NCI-H524 treated with DMSO at 0.1 percent for 48 hours (cell line): ENCODE results near the gene CD226.
"Not testable (repeated sequence)": the region's sequence is repeated elsewhere in the genome, so short reads cannot be mapped to it uniquely, and the experiment has no call there.

Source experiments
- DNase-seq: peaks from one replicate; lab custom pipeline; 2025; lab: John Stamatoyannopoulos, UW

CD226 gene

DNA sequence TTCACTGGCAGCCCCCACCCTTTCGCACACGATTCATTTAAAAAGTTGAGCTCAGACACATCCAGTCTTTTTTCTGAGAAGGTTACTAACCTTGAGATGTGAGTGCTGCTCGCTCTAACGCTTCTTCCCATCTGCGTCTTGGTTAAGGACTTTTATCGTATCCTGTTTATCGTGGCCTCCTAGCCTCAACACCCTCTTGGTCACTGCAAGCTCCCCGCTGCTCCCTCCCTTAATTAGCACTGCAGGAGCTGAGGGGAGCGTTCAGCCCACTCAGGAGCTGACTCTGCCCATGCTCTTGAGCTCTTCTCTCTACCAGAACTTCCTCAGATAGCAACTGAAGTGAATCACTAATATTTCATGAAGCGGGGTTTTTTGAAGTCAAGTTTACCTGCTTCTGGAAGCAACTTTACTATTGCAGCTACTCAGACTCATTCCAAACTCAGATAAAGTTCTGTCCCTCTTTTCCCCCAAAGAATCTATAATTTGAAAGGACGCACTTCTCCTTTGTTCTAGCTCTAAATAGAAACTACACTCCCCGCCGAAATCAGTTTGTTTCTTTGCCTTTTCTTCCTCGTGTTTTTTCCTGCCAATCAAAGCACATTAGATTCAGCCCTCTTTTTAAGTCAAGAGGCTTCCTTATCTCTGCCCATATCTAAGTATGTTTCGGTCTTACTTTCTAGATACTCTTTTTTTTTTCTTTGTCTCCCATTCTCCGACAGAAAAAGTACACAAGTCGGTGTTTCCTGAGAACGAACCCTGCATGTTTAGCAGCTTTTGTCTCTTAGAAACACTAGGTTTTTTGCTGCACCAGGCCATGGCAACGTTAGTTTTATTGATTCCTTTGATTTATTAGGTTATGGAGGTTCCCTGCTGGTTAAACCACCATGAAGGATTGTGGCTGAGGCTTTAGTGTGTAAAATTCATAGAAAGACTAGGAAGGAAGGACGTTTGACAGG, 9.3 kb upstream of the CD226 start:
- no peak for DNase-seq

DNA sequence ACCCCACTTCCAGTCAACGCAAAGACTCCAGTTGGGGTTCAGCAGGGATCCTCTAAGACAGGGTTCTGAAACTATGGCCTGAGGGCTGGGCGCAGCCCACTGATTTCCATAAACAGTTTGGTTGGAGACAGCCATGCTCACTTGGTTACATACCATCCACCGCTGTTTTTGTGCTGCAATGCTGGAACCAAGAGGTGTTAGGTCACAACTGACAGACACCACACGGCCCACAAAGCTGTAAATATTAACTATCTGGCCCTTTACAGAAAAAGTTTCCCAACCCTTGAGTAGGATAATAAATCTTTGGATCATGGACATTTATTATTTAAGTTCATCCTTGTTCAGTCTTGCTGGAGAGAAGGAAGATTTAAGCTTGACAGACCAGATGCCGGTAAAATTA, 8.4 kb upstream of the CD226 start:
- no peak for DNase-seq

DNA sequence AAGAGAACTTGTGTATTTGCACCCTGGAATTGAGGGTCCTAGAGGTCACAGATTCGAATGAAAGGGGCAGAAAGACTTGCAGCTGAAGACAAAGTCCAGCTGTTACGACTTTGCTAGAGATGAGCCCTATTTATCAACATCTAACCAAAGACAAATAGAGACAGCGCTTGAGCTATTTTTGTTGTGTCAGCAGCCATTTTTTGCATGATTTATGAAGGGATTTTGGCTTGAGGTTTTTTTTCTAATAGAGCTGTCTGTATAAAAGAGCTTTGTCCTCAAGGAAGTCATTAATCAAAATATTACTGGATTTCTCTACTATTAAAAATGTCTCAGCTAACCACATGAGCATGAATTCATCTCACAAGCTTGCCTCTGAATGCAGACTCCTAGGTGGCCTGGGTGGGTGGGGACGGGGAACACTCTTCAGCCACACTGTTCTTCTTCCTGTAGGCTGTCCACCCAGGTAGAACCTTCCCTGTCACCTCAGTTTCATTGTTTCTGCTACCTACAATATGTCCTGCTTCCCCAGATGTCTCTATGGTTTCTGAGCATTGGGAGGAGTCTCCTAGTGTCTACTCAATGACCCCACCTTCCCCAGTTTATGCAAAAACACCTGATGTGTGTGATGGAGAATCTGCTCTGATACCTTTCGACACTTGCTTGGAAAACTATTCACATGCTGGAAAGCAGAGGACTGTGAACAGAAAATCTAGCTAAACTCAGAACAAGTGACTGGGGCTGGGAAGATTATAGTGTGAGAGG, 7.2 kb upstream of the CD226 start:
- no peak for DNase-seq

DNA sequence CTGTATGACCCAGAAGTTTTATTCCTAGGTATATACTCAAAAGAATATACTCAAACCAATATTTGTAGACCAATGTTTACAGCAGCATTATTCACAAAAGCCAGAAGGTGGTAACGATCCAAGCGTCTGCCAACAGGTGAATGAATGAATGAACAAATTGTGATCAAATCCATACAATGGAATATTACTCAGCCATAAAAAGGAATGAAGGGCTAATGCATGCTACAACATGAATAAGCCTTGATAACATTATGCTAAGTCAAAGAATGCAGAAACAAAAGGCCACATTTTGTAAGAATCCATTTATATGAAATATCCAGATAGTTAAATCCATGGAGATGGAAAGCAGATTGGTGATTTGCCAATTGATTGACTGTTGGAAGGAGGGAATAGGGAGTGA, 5.5 kb upstream of the CD226 start:
- no peak for DNase-seq

DNA sequence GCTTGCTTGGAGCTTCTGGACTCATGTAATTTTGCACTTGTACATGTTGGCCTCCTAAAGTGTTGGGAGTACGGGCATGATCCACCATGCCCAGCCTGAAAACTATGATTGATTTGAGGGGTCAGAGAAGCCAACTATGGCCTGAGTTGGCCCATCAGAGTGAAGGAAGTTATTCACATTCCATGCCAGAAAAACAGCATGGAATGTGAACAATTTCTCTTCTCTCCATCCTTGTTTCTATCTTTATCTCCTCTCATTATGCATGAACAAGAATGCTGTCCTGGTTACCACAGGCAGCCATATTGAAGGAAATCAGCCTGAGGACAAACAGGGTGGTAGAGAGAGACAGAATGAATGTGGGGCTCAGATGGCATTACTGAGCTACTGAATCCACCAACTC, 3.5 kb upstream of the CD226 start:
- DNase-seq = no peak

DNA sequence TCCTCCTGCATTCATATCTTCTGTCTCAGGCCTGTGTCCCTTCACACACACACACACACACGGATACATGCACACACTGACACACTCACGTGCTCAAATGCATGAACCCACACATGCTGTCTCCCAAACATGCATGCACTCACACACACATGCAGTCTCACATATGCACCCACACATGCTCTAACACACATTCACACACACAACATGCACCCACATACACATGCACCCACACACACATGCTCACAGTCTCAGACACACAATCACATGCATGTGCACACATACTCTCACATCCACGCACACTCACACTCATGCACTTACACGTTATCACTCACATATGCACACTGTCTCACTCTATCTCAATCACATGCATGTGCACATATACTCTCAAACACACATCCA, 1.9 kb upstream of the CD226 start:
- DNase-seq = no peak

DNA sequence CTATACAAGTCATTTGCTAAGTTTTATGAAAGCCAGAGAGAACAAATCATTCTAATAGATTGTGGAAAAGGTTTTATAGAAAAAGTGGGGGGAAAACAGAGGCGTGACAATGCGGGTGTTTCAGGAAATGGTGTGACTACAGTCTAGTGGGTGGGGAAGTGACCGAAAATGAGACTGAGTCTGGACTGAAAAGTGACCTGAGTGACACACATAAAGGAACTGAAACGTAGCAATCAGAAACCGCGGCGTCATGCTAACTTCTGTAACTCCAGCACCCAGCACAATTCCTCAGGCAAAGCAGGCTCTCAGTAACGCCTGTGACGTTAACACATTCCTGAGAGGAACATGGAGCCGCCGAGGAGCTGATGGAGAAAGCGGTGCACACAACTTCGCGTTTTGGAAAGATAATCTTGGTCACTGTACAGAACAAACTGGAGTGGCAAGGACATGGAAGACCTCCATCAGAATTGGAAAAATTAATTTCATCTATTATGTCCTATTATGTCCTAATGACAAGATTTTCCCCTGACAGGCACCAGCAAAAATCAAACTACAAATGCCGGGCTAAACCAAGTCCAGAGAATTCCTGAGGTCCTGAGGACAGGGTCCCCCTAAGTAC, 1.4 kb upstream of the CD226 start:
- DNase-seq = no peak

DNA sequence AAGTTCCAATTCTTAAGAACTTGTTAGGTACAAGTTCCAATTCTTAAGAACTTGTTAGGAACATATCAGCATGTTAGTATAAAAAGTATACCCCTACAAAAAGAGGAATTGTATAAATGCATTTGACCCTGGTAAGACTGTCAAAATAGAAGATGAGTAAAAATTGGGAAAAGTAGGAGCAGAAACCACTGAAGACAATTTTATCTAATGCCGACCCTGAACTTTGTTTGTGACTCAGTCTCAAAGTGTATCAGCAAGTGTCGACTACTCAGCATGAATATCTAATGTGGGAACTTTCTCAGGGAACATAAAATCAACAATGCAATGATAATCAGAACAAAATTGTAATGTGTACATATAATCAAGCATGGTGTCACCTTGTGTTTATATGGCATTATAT, 583 bp upstream of the CD226 start:
- no peak for DNase-seq

DNA sequence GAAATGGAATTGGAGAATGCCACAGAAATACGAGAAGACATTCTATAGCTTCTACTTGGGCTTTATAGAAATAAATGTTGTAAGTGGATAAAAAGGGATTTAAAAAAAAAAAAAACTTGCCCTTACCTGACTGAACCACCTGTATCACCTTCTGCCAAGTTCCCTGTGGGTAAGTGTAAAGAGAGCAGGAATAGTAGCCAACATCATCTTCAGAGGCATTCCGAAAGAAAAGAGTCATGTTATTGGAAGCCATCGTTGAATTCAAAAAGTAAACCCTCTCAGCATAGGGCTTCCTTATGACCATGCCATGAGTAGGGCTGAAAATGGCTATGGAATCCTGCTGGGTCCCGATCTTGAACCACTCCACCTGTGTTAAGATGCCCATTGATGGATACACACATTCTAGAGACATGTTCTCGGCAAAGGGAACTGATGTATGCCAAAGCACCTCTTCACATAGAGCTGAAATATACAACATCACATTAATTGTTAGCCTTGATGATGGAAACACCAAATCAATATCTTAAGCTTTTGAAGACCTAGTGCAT, 991 bp downstream of the CD226 start:
- DNase-seq = no peak

DNA sequence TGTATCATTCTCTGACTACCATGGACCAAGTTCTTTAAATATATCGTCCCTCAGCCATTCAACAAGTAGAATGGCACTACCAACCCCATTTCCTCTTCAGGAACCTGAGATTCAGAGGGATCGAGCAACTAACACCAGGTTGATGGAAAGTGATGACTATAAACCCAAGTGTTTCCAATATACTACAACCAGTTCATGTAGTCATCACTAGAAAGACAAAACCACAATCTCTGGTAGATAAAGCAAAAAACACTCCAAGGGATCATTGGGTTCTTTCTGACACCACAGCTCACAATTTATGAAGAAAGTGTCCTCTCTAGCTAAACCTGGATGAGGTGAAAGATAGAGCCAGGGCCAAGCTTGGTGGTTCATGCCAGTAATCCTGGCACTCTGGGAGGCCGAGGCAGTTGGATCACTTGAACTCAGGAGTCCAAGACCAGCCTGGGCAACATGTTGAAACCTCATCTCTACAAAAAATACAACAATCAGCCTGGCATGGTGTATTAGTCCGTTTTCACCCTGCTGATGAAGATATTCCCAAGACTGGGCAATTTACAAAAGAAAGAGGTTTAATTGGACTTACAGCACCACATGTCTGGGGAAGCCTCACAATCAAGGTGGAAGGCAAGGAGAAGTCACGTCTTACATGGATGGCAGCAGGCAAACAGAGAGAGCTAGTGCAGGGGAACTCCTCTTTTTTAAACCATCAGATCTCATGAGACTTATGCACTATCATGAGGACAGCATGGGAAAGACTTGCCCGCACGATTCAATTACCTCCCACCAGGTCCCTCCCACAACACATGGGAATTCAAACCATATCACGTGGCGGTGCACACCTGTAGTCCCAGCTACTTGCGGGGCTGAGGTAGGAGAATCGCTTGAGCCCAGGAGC, 2.2 kb downstream of the CD226 start:
- no peak for DNase-seq

DNA sequence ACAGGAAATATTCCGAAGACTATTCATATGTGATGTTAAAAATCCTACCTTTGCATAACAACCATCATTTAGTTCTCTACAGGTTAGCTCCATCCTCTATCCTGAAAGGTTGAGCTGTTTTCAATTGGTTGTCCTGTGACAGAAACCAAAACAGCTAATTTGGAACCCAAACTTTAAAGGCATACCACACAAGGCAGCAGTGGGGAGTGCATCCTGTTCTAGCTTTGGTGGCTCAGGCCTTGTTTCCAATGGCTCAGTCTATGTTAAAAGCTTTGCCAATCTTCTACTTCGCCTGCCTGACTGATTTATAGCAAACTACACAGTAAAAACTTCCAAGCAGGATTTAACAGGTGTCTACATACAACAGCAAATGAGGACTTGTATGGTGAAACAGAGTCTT, 3.2 kb downstream of the CD226 start:
- DNase-seq = no peak

DNA sequence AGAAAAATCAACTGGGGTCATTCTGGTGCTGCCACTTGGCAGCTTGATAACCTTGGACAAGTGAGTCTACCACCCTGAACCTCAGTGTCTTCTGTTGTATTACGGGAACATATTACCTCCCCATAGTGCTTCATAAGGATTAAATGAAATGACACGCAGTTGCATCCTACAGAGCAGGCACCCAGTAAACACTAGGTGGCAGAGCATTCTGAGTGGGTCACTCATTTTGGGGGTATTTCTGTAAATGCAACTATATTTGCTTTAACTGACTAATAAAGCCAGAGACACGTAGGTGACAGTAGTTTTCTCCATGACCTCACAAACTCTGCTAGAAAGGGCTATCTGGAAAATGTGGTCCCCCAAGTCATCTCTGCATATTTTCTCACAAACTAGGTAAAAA, 4.7 kb downstream of the CD226 start:
- DNase-seq = no peak

DNA sequence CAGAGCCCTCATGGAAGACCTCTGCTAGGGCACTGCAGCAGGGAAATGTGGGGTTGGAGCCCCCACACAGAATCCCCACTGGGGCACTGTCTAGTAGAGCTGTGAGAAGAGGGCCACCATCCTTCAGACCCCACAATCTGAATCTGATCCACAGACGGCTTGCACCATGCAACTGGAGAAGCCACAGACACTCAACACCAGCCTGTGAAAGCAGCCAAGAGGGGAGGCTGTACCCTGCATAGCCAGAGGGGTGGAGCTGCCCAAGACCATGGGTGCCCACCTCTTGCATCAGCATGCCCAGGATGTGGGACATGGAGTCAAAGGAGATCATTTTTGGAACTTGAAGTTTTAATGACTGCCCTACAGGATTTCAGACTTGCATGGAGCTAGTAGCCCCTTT, 6.5 kb downstream of the CD226 start:
- no peak for DNase-seq

DNA sequence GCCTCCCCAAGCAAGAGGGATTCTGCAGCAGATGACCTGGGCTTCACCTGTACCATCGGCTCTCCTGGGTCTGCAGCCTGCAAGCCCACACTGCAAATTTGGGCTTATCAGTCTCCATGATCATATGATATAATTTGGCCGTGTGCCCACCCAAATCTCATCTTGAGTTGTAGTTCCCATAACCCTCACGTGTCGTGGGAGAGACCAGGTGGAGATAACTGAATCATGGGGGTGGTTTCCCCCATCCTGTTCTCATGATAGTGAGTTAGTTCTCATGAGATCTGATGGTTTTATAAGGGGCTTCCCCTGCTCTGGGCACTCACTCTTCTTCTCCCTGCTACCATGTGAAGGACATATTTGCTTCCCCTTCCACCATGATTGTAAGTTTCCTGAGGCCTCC, 7.9 kb downstream of the CD226 start:
- DNase-seq = not testable (repeated sequence)

DNA sequence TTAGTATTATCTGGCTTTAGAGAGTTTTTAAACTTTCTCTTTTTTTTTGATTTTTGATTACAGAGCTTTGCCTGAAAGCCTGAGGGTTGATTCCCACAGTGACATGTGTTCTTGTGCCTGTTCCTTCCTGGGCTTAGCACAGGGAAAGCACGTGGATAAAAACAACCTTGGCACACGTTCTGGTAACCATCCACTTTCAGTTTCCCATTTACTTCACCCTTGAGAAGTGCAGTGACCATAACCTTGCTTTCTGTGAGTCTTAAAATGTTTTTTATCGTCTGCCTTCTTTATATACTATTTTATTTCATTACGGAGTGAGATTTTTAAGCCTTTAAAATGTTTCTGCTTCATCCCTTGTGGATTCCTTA, 11.5 kb downstream of the CD226 start:
- DNase-seq = no peak

DNA sequence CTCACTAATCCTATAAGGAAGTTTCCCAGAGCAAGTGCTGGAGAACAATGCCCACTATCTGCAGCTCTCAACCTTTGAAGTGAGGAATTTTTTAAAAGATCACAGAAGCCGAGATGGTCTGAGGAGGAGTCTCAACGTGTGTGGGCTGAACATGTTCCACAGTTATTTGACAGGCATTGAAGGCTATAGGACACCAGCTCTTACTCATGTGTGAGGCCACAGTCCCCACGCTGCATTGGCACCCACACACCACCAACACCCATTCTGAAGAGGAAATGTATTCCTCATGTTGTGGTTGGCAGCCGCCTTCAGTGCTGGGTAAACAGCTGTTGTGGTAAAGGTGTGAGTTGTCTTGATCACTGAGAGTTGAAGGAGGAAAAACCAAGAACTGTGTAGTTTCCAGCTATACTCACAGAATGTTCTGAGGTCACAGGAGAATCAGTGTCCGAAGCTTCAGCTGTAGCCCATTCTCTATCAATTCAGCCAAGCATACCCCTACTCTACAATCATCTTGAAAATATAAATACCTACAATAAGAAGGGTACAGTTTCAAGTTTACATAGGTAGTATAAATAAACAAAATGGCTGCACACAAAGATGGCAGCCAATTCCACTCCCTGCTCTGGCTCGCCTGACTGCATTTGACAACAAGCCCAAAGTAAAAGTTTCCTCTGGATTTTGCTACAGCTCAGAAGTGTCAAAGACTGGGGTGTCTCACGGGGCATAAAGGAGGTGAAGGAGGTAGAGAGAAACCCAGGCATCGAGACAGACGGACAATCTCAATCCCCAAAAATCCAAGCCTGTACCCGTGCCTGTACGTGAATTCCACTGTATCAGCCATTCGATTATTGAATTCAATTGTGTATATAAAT, 12.1 kb downstream of the CD226 start:
- DNase-seq = no peak

DNA sequence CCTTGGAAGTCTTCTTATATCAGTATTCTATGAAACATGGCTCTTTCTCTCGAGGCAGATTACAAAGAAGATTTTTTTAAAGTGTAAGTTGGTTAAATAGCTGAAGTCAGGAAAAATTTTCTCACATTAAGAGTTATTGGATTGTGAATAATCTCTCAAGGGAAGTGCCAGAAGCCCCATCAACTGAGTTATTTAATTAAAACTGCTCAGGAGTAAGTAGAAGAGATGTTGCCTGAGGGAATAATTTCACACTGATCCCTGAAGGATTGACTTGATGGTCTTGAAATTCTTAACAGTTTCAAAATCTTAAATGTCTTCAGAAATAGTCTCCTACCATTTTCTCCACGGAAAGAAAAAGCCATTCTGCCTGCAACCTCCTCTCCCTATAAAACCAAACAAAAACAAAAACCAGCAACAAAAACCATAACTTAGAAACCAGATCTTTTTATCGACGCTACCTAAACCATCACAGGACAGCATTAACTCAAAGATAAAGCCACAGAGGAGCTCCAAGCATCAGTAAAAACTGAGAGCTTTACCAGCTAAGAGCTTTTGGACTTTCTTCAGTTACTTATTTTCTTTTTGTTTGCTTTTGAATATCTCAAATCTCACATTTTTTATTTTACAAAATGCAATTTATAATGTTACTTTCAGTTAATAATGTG, 12.9 kb downstream of the CD226 start:
- DNase-seq = no peak

DNA sequence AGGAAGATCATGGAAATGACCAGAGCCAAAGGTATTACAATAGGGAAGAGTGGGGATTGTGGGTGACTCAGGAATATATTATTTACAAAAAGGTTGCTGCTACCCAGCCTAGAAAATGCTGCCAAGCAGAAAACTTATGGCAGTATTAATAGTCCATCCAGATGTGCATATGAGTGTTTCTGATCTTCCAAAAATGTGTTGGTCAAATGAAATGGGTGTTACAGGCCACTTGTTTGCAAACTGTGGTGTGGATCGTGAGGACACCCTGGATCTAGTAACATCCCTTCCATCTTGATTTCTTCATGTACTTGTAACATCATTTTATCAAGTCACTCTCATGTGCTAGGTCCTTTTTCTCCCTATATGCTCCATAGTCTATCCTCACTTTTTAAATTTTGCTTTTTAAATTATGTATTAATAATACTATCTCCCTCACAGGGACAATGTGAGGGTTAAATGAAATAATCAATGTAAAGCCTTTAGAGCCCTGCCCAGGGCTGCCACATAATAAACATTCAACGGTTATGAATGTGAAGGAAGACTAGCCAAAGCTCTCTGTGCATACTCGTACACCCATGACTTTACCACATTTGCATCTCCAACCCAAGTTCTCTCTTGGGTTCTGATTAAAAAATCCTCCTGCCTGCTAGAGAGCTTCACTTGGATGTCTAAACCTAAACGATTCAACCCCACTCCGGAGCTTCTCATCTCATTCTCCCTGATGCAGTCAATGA, 18.5 kb downstream of the CD226 start:
- no peak for DNase-seq

DNA sequence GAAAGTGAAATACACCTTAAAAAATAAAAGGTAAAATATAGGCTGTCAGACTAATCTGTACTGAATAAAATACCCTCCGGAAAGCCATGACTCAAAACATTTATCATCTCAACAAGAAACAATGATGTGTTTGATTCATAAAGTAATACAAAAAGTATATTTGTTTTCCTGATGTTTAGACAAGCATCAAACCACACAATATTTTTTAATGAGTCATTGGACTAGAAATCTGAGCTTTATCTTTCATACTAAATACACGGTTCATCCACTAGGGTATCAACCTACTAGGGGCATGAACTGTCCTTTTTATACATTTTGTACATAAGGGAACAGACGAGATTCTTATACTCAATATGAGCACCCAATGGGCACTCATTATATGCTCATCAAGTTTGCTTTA, 31.3 kb downstream of the CD226 start:
- DNase-seq = no peak
